Glutamatergic neuron (in vitro differentiated cells): ENCODE results near the gene TRAK1. TPM values are rescaled to one million over a fixed set of nuclear protein-coding genes. Genes with fewer than 3 reads are reported as not detected.

Experiments
- DNase-seq: peaks from one replicate; pipeline ENCODE4 v3.0.0; 2022
- H3K27ac Mint-ChIP-seq: one replicate; pipeline ENCODE4 v1.8.0; 2020; ENCODE audit warnings: mild to moderate bottlenecking, mixed read lengths, inconsistent platforms; ENCODE audit not compliant: unreplicated experiment
- H3K27me3 Mint-ChIP-seq: one replicate; pipeline ENCODE4 v1.8.0; 2020; ENCODE audit warnings: mild to moderate bottlenecking, moderate library complexity, mixed read lengths, inconsistent platforms; ENCODE audit not compliant: unreplicated experiment
- H3K36me3 Mint-ChIP-seq: one replicate; pipeline ENCODE4 v1.8.0; 2020; ENCODE audit warnings: mild to moderate bottlenecking, mixed read lengths, inconsistent platforms; ENCODE audit not compliant: unreplicated experiment
- H3K4me1 Mint-ChIP-seq: one replicate; pipeline ENCODE4 v1.8.0; 2020; ENCODE audit warnings: mild to moderate bottlenecking, low read depth, mixed read lengths, inconsistent platforms; ENCODE audit not compliant: unreplicated experiment
- H3K4me3 Mint-ChIP-seq: one replicate; pipeline ENCODE4 v1.8.0; 2020; ENCODE audit warnings: mild to moderate bottlenecking, mixed read lengths, inconsistent platforms; ENCODE audit not compliant: unreplicated experiment
- H3K9me3 Mint-ChIP-seq: one replicate; pipeline ENCODE4 v1.8.0; 2020; ENCODE audit warnings: mild to moderate bottlenecking, moderate library complexity, mixed read lengths, inconsistent platforms; ENCODE audit not compliant: unreplicated experiment
- CTCF ChIP-seq: fragments of 200-600 bp; sonication (generic); IDR thresholded peaks from one replicate; pipeline ENCODE4 v1.5.0; 2021; ENCODE audit not compliant: partially characterized antibody, unreplicated experiment
- total RNA-seq: library from RNA; stranded (reverse); fragmentation: NEBNext Ultra II Directional; extraction: Animal tissue kit (Norgen Biotek cat#: 25700); gene quantifications from one replicate; pipeline ENCODE4 v1.2.1, GENCODE V29; 2021; ENCODE audit not compliant: unreplicated experiment

TRAK1 gene
- total RNA-seq, 1 donor from 2014 or later = 308 TPM

- H3K4me3 Mint-ChIP-seq = no peak overlapping the region
- peaks cover 13% of the 10 kb centered on the region for H3K27me3 Mint-ChIP-seq
- H3K36me3 Mint-ChIP-seq = no peaks in the 10 kb centered on the region
- no peak for DNase-seq
- H3K9me3 Mint-ChIP-seq = peaks cover 30% of the 10 kb centered on the region
- H3K27ac Mint-ChIP-seq = no peak overlapping the region
- H3K4me1 Mint-ChIP-seq = peaks cover 54% of the 10 kb centered on the region
- TF ChIP-seq CTCF = no peak
Measured at GRCh38 chr3:42152193-42152592, 61.0 kb downstream of the TRAK1 start.

GRCh38 chr3:42153039-42153438 is 61.9 kb downstream of the TRAK1 start:
- H3K27ac Mint-ChIP-seq = no peak overlapping the region
- H3K4me1 Mint-ChIP-seq = peaks cover 52% of the 10 kb centered on the region
- no peak overlapping the region for H3K4me3 Mint-ChIP-seq
- no peaks in the 10 kb centered on the region for H3K36me3 Mint-ChIP-seq
- H3K27me3 Mint-ChIP-seq = peaks cover 12% of the 10 kb centered on the region
- TF ChIP-seq CTCF = no peak
- no peak for DNase-seq
- H3K9me3 Mint-ChIP-seq = peaks cover 27% of the 10 kb centered on the region

GRCh38 chr3:42157540-42158538 is 66.7 kb downstream of the TRAK1 start:
- no peak overlapping the region for H3K4me3 Mint-ChIP-seq
- no peaks in the 10 kb centered on the region for H3K36me3 Mint-ChIP-seq
- peaks cover 24% of the 10 kb centered on the region for H3K9me3 Mint-ChIP-seq
- peak overlapping the region; percentile 20 for H3K27ac Mint-ChIP-seq
- DNase-seq = no peak
- peaks cover 10% of the 10 kb centered on the region for H3K27me3 Mint-ChIP-seq
- TF ChIP-seq CTCF = no peak
- peaks cover 50% of the 10 kb centered on the region for H3K4me1 Mint-ChIP-seq

- peak overlapping the region; percentile 2 for H3K27ac Mint-ChIP-seq
- no peak for DNase-seq
- peak overlapping the region; percentile 22 for H3K4me3 Mint-ChIP-seq
- TF ChIP-seq CTCF = no peak
- H3K4me1 Mint-ChIP-seq = peaks cover 48% of the 10 kb centered on the region
- H3K9me3 Mint-ChIP-seq = peaks cover 24% of the 10 kb centered on the region
- no peaks in the 10 kb centered on the region for H3K36me3 Mint-ChIP-seq
- peaks cover 10% of the 10 kb centered on the region for H3K27me3 Mint-ChIP-seq
Measured at GRCh38 chr3:42159147-42159546, 68.0 kb downstream of the TRAK1 start.

- TF ChIP-seq CTCF = no peak
- H3K4me1 Mint-ChIP-seq = peaks cover 52% of the 10 kb centered on the region
- peak overlapping the region; percentile 67 for H3K4me3 Mint-ChIP-seq
- peak; percentile 59 for DNase-seq
- peak overlapping the region; percentile 81 for H3K27ac Mint-ChIP-seq
- H3K27me3 Mint-ChIP-seq = peaks cover 8% of the 10 kb centered on the region
- H3K9me3 Mint-ChIP-seq = peaks cover 22% of the 10 kb centered on the region
- H3K36me3 Mint-ChIP-seq = no peaks in the 10 kb centered on the region
Measured at GRCh38 chr3:42159706-42160472, 68.7 kb downstream of the TRAK1 start.
